NCI-H345 treated with DMSO at 0.1 percent for 48 hours (cell line): Measurements from ENCODE around the gene MAST2.
"Not testable (repeated sequence)": the region's sequence is repeated elsewhere in the genome, so short reads cannot be mapped to it uniquely, and the experiment has no call there.

Source experiments
- DNase-seq: peaks from one replicate; lab custom pipeline; 2025; ENCODE audit not compliant: unreplicated experiment; lab: John Stamatoyannopoulos, UW

Gene MAST2

DNA sequence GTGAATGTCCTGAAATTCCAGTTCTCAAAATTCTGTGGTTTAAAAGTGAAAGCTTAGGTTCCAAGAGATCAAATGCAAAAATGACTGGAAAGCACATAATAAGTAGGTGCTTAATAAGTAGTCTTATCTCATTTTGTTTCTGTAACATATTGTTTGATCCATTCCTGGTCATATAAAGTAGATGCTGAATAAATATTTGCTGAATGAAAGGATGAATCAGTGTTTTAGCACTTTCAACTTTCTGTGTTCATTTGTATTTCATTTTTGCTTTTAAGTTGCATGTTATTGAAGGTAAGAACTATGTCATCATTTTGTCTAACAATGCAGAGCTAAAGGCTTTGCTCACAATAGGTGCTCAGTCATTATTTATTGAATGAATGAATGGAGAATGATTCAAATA, 6.3 kb downstream of the MAST2 start:
- DNase-seq = no peak

- DNase-seq = no peak
These were observed 11.4 kb downstream of the MAST2 start for GRCh38 chr1:45814776-45815175.

DNA sequence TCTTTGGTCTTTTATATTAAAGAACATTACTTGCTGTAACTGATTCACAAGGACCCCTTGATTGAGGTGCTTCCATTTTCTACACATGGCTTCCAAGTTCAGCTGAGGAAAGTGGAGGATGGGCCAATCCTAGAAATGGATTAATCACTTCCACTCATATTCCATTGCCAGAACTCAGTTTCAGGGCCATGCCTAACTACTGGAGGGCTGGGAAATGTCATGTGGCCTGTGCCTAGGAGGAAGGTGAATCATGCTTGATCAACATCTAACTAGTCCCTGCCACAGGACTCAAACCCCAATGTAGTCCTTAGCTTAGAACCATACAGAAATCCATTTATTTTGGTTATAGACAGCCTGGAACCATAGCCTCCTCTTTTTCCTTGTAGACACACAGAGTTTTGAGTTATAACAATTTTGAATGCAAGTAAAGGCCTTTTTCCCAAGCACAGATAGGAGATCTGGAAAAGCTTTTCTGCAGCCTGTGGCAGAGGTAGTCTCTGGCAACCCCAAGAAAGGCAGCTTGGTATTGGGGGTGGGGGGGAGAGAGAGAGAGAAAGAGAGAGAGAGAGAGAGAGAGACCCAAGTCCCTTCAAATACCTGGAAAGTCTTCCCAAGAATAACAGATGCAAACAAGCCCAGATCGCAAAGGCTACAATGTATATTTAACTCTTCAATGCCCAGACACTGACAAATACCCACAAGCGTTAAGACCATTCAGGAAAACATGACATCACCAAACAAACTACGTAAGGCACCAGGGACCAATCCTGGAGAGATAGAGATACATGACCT, 12.5 kb downstream of the MAST2 start:
- no peak for DNase-seq

GRCh38 chr1:45820173-45820572, 16.8 kb downstream of the MAST2 start:
- DNase-seq = no peak

DNA sequence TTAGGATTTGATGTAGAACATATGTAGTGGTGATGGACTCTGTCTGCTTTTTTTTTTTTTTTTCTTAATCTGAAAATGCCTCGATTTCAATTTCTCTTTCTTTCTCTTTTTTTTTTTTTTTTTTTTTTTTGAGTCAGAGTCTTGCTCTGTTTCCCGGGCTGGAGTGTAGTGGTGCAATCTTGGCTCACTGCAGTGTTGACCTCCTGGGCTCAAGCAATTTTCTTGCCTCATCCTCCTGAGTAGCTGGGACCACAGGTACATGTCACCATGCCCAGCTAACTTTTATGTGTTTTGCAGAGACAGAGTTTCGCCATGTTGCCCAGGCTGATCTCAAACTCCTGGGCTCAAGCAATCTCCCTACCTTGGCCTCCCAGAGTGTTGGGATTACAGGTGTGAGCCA, 17.4 kb downstream of the MAST2 start:
- no peak for DNase-seq

- no peak for DNase-seq
These were observed 19.2 kb downstream of the MAST2 start for GRCh38 chr1:45822644-45823043.

DNA sequence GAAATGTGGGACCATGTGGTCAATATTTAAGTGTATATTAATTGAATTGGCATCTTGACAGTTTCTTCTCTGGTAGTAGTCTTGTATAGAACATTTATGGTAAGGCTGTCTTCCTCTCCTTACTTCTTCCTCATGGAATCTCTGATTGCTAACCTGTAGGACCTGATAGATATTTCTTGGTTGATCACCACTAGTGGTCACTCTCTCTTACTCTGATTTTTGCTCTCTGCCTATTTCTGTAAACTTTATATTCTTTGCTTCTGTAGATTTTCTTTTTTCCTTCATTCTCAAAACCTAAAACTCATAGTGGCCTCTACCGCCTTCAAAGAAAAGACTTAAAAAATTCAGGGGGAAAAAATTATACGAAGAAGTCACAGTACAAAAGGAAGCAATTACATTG, 21.2 kb downstream of the MAST2 start:
- no peak for DNase-seq

DNA sequence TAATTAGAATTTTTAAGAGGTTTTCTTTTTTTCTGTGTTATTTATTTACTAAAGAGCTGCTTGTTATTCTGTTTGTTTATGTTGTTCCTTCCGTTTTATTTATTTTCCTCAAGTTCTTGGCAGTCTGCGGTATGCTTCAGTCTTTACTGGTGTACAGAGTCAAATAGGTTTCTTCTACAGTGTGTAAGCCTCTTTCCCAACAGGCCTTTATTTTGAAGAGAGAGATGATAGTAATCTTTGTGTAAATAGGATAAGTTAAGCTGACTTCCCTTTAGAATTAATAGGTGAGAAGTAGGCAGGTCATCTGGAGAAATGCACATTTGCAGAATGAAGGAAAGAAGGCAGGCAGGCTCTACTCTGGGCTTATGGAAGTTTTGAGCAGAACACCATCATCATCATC, 23.8 kb downstream of the MAST2 start:
- no peak for DNase-seq

GRCh38 chr1:45828841-45829240, 25.4 kb downstream of the MAST2 start:
- DNase-seq = no peak

DNA sequence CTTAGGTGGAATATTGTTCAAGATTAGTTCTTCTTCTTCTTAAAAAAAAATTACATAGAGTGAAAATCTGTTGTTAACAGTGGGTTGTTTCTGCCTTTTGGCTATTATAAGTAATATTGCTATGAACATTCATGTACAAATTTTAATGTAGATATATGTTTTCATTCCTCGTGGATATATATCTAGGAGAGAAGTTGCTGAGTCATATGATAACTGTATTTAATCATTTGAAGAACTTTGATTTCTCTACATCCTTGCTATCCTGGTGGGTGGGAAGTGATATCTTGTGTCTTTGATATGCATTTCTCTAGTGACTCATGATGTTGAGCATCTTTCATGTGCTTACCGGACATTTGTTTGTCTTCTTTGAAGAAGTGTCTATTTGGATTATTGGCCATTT, 29.9 kb downstream of the MAST2 start:
- no peak for DNase-seq

DNA sequence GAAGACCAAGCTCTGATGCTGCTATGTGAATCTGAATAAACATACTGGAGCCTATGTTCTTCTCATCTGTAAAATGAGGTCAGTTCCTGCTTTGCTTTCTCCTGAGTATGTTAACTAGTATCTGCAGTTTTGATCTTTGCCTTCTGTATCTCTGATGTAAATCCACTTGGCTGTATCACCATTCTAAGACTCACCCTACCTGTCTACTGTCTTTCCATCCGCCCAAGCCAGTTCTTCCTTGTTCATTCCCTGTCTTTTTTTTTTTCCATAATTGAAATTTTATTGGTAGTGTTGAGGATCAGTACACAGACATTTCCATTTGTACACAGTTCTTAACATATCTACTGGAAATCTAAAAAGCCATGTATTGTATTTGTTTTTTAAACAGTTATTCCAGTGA, 31.3 kb downstream of the MAST2 start:
- DNase-seq = no peak

- DNase-seq = no peak
These were observed 33.0 kb downstream of the MAST2 start for GRCh38 chr1:45836451-45836850.

GRCh38 chr1:45836861-45837260, 33.4 kb downstream of the MAST2 start:
- DNase-seq = not testable (repeated sequence)

GRCh38 chr1:45838322-45838721, 34.9 kb downstream of the MAST2 start:
- not testable (repeated sequence) for DNase-seq

- no peak for DNase-seq
These were observed 37.3 kb downstream of the MAST2 start for GRCh38 chr1:45840704-45841103.

DNA sequence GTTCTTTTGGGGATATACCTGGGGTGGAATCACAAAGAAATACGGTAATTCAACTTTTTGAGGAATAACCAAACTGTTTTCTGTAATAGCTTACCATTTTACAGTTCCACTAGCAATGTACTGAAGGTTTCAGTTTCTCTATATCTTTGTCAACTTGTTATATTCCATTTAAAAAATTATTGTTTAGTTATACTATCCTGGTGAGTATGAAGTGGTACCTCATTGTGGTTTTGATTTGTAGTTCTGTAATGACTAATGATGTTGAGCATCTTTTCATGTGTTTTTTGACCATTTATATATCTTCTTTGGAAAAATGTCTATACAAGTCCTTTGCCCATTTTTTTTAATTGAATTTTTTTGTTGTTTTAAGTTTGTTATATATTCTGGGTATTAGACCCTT, 39.4 kb downstream of the MAST2 start:
- DNase-seq = no peak

DNA sequence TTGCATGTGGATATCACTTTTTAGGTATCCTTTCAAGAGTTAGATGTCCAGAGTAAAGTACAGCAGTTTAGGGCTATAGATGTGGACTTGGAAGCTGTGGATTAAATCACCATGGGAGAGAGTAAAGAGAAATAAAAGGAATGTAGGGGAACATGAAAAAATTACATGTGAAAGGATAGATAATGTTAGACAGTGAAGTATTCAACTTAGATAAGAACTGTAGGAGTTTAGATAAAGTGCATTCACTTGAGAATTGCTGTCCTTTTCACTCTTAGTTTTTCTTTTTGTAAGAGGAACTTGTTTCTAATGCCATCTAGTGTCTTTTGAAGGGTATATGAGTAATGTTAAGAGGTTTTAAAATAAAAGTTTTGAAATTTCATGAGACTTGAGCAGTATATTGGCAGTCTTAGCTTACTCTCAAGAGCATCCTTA, 40.1 kb downstream of the MAST2 start:
- DNase-seq = no peak

GRCh38 chr1:45844000-45844399, 40.6 kb downstream of the MAST2 start:
- not testable (repeated sequence) for DNase-seq

DNA sequence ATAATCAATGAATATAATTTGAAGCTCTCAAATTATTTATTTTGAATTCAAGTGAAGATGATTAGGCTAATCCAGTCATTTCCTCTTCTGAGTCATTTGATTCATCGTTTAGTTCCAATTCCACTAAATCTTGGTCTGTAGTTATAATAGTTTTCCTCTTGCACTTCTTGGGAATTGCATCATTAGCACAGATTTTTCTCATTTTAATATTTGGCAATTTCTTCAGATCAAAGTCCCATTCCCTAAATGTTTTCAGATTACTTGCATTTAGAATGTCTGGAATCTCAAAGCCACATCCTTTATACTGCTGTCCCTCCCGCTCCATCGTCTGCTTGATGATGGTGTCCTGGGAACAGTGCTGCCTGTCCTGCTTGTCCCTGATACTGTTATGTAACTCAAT, 43.5 kb downstream of the MAST2 start:
- DNase-seq = no peak

DNA sequence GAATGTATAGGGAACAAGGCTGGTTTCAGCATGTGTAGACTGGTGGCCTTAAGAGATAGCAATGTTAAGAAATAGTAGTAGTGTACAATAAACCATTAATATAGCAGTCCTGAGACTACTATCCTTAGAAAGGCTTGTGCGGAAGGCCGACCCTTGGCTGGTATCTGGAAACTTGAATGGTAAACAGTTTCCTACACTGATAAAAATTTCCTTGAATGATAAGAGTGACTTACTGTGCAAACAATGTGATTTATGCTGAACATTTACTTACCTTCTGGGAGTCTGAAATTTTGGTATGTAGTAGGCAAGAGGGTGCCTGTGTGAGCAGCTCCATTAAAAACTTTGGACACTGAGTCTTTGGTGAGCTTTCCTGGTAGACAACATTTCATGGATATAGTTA, 44.7 kb downstream of the MAST2 start:
- DNase-seq = no peak

GRCh38 chr1:45848714-45849113, 45.3 kb downstream of the MAST2 start:
- no peak for DNase-seq

GRCh38 chr1:45850017-45850416, 46.6 kb downstream of the MAST2 start:
- no peak for DNase-seq

DNA sequence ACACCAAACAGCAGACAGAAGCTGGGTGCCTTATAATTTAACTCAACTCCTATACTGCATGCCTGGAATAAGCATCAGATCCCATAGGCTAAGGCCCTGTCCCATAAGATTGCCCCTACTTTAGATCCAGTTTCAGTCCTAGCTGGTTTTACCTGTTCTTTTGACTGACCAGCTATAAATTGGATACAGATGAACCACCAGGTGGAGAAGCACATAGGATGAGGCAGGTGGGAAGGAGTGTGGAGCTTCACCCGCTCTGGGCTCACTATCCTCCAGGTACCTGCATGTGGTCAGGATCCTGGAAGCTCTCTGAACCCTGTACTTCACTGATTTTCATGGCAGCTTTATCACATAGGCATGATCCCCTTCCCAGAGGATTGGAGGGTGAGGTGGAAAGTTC, 51.3 kb downstream of the MAST2 start:
- DNase-seq = no peak
